Measurements from ENCODE around the gene OR8J1. TPM values are rescaled to one million over a fixed set of nuclear protein-coding genes. Genes with fewer than 3 reads are reported as not detected.

OR8J1 gene, protein sequence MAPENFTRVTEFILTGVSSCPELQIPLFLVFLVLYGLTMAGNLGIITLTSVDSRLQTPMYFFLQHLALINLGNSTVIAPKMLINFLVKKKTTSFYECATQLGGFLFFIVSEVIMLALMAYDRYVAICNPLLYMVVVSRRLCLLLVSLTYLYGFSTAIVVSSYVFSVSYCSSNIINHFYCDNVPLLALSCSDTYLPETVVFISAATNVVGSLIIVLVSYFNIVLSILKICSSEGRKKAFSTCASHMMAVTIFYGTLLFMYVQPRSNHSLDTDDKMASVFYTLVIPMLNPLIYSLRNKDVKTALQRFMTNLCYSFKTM
- polyA plus RNA-seq (2012; ENCODE audit: insufficient read length, low read depth): not detected

GRCh38 chr11:56353991-56354390, at the start of gene OR8J1:
TSS of gene OR8J1 (plus strand) at chr11:56354291. CDS start at chr11:56360247, 5,956 bp downstream.
- TF ChIP-seq SIN3A (IDR thresholded peaks at IDR 0.05; ENCODE audit: borderline replicate concordance, insufficient read depth, low read length) (no peak), FOXP2 (optimal IDR thresholded peaks at IDR 0.05; ENCODE audit: borderline replicate concordance, extremely low read depth, extremely low read length, insufficient read depth) (no peak), POLR2AphosphoS5 (IDR thresholded peaks at IDR 0.05; ENCODE audit: low read depth, low read length) (no peak), TAF1 (IDR thresholded peaks at IDR 0.05; ENCODE audit: borderline replicate concordance, insufficient read depth, low read length) (no peak)
- TF ChIP-seq, protein P1, sequence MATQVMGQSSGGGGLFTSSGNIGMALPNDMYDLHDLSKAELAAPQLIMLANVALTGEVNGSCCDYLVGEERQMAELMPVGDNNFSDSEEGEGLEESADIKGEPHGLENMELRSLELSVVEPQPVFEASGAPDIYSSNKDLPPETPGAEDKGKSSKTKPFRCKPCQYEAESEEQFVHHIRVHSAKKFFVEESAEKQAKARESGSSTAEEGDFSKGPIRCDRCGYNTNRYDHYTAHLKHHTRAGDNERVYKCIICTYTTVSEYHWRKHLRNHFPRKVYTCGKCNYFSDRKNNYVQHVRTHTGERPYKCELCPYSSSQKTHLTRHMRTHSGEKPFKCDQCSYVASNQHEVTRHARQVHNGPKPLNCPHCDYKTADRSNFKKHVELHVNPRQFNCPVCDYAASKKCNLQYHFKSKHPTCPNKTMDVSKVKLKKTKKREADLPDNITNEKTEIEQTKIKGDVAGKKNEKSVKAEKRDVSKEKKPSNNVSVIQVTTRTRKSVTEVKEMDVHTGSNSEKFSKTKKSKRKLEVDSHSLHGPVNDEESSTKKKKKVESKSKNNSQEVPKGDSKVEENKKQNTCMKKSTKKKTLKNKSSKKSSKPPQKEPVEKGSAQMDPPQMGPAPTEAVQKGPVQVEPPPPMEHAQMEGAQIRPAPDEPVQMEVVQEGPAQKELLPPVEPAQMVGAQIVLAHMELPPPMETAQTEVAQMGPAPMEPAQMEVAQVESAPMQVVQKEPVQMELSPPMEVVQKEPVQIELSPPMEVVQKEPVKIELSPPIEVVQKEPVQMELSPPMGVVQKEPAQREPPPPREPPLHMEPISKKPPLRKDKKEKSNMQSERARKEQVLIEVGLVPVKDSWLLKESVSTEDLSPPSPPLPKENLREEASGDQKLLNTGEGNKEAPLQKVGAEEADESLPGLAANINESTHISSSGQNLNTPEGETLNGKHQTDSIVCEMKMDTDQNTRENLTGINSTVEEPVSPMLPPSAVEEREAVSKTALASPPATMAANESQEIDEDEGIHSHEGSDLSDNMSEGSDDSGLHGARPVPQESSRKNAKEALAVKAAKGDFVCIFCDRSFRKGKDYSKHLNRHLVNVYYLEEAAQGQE (IDR thresholded peaks at IDR 0.05; ENCODE audit: insufficient read depth in 1 of 2, low read depth in 2 of 2, low read length in 2 of 2): no peak

DNA sequence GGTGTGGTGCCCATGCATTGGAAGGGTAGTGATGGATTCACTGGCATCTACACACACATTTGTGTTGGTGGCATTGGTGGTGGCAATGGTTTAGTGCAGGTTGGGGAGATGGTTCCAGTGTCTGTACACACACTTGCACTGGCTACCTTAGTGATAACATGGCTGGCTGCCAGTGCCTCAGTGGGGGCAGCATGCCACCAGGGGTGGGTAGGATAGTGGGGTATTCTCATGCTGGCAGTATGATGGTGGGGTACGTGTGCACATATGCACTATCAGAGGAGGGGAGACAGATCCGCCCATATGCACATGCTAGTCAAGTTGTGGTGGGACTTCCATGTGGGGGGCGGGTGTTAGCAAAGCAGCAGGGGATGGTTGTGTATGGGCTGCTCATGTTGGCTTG, 46.3 kb upstream of the OR8J1 start:
- TF ChIP-seq SIN3A (IDR thresholded peaks at IDR 0.05; ENCODE audit: borderline replicate concordance, insufficient read depth, low read length) (no peak), POLR2AphosphoS5 (IDR thresholded peaks at IDR 0.05; ENCODE audit: low read depth, low read length) (no peak), FOXP2 (optimal IDR thresholded peaks at IDR 0.05; ENCODE audit: borderline replicate concordance, extremely low read depth, extremely low read length, insufficient read depth) (no peak), TAF1 (IDR thresholded peaks at IDR 0.05; ENCODE audit: borderline replicate concordance, insufficient read depth, low read length) (no peak)
- TF ChIP-seq, protein P1 (IDR thresholded peaks at IDR 0.05; ENCODE audit: insufficient read depth in 1 of 2, low read depth in 2 of 2, low read length in 2 of 2): no peak

GRCh38 chr11:56314844-56315243, 39.2 kb upstream of the OR8J1 start, which contains the start of gene OR8K3:
TSS of gene OR8K3 (plus strand) at chr11:56315144. CDS start at chr11:56318307, 3,163 bp downstream.
- TF ChIP-seq SIN3A (IDR thresholded peaks at IDR 0.05; ENCODE audit: borderline replicate concordance, insufficient read depth, low read length) (no peak), TAF1 (IDR thresholded peaks at IDR 0.05; ENCODE audit: borderline replicate concordance, insufficient read depth, low read length) (no peak), FOXP2 (optimal IDR thresholded peaks at IDR 0.05; ENCODE audit: borderline replicate concordance, extremely low read depth, extremely low read length, insufficient read depth) (no peak), POLR2AphosphoS5 (IDR thresholded peaks at IDR 0.05; ENCODE audit: low read depth, low read length) (no peak)
- TF ChIP-seq, protein P1 (IDR thresholded peaks at IDR 0.05; ENCODE audit: insufficient read depth in 1 of 2, low read depth in 2 of 2, low read length in 2 of 2): no peak

GRCh38 chr11:56331861-56332491, 22.1 kb upstream of the OR8J1 start:
- TF ChIP-seq TAF1 (IDR thresholded peaks at IDR 0.05; ENCODE audit: borderline replicate concordance, insufficient read depth, low read length) (no peak), SIN3A (IDR thresholded peaks at IDR 0.05; ENCODE audit: borderline replicate concordance, insufficient read depth, low read length) (no peak), POLR2AphosphoS5 (IDR thresholded peaks at IDR 0.05; ENCODE audit: low read depth, low read length) (no peak), FOXP2 (optimal IDR thresholded peaks at IDR 0.05; ENCODE audit: borderline replicate concordance, extremely low read depth, extremely low read length, insufficient read depth) (no peak)
- TF ChIP-seq, protein P1 (IDR thresholded peaks at IDR 0.05; ENCODE audit: insufficient read depth in 1 of 2, low read depth in 2 of 2, low read length in 2 of 2): no peak

All from PFSK-1 (cell line).